Chondrocyte (in vitro differentiated cells): Measurements from ENCODE around the gene HM13. TPM values are rescaled to one million over a fixed set of nuclear protein-coding genes. Genes with fewer than 3 reads are reported as not detected.

Experiments used
- DNase-seq: peaks from one replicate; pipeline ENCODE4 v3.0.0; 2021; ENCODE audit warnings: mixed read lengths, low spot score
- H3K27ac Mint-ChIP-seq: one replicate; pipeline ENCODE4 v1.8.0; 2021; ENCODE audit warnings: mild to moderate bottlenecking, moderate library complexity, mixed read lengths; ENCODE audit not compliant: unreplicated experiment
- H3K27me3 Mint-ChIP-seq: 2 replicates; pipeline ENCODE4 v1.8.0; 2021; ENCODE audit warnings: low read depth, mixed read lengths
- H3K36me3 Mint-ChIP-seq: 2 replicates; pipeline ENCODE4 v1.8.0; 2021; ENCODE audit warnings: low read depth, mixed read lengths
- H3K4me1 Mint-ChIP-seq: 2 replicates; pipeline ENCODE4 v1.8.0; 2021; ENCODE audit warnings: low read depth, mild to moderate bottlenecking, mixed read lengths
- H3K4me3 Mint-ChIP-seq: one replicate; pipeline ENCODE4 v1.8.0; 2021; ENCODE audit warnings: mild to moderate bottlenecking, moderate library complexity, mixed read lengths; ENCODE audit not compliant: unreplicated experiment
- H3K9me3 Mint-ChIP-seq: 2 replicates; pipeline ENCODE4 v1.8.0; 2021; ENCODE audit warnings: low read depth, mixed read lengths
- total RNA-seq: library from RNA; stranded (reverse); gene quantifications from 3 replicates; pipeline ENCODE4 v1.2.1, GENCODE V29; 2021
- TF ChIP-seq, protein P1 (sequence below): fragments of 200-600 bp; sonication (generic); IDR thresholded peaks from 2 replicates; pipeline ENCODE4 v1.5.0; 2021; ENCODE audit warnings: antibody characterized with exemption, mild to moderate bottlenecking, moderate library complexity

The HM13 gene
- total RNA-seq, 1 donor from 2014 or later = 269 TPM

GRCh38 chr20:31570021-31570463 lies 55.8 kb downstream of the HM13 start:
- TF ChIP-seq, protein P1, sequence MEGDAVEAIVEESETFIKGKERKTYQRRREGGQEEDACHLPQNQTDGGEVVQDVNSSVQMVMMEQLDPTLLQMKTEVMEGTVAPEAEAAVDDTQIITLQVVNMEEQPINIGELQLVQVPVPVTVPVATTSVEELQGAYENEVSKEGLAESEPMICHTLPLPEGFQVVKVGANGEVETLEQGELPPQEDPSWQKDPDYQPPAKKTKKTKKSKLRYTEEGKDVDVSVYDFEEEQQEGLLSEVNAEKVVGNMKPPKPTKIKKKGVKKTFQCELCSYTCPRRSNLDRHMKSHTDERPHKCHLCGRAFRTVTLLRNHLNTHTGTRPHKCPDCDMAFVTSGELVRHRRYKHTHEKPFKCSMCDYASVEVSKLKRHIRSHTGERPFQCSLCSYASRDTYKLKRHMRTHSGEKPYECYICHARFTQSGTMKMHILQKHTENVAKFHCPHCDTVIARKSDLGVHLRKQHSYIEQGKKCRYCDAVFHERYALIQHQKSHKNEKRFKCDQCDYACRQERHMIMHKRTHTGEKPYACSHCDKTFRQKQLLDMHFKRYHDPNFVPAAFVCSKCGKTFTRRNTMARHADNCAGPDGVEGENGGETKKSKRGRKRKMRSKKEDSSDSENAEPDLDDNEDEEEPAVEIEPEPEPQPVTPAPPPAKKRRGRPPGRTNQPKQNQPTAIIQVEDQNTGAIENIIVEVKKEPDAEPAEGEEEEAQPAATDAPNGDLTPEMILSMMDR = no peak
- Mint-ChIP-seq H3K4me1 (peaks cover 54% of the 10 kb centered on the region), H3K27me3 (no peaks in the 10 kb centered on the region), H3K27ac (peak overlapping the region; percentile 73), H3K4me3 (no peak overlapping the region), H3K36me3 (peaks cover 4% of the 10 kb centered on the region), H3K9me3 (no peaks in the 10 kb centered on the region)
- DNase-seq = no peak

- peak overlapping the region; percentile 68 for H3K27ac Mint-ChIP-seq
- no peaks in the 10 kb centered on the region for H3K36me3 Mint-ChIP-seq
- no peaks in the 10 kb centered on the region for H3K9me3 Mint-ChIP-seq
- no peaks in the 10 kb centered on the region for H3K27me3 Mint-ChIP-seq
- H3K4me1 Mint-ChIP-seq = peaks cover 54% of the 10 kb centered on the region
- no peak for DNase-seq
- H3K4me3 Mint-ChIP-seq = no peak overlapping the region
- TF ChIP-seq, protein P1 = no peak
These were observed 56.7 kb downstream of the HM13 start for GRCh38 chr20:31570735-31571617.

DNA sequence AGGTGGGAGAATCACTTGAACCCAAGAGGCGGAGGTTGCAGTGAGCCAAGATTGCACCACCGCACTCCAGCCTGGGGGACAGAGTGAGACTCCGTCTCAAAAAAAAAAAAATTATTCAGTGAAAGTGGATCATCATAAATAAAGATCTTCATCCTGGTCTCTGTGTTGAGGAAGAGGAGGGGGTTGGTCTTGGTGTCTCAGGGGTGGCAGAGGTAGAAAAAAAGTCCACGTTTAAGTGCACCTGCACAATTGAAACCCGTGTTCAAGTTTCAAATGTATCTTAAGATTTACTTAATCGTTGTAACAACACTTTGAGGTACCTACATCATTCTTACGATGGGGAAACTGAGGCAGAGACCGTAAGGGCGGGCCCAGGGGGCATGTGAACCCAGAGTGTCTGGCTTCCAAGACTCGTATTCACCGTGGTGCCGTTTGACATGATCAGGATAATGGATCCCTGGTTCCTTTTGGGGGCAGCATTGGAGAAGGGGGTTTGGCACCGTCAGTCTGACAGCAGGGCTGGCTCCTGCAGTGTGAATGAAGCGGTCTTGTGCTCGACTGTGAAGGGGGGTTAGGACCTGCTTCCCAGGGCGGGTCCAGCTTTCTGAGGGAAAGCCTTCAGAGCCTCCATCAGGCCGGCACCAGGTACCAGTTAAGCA lies 57.9 kb downstream of the HM13 start:
- DNase-seq = no peak
- H3K9me3 Mint-ChIP-seq = no peaks in the 10 kb centered on the region
- peak overlapping the region; percentile 89 for H3K27ac Mint-ChIP-seq
- peak overlapping the region; percentile 72 for H3K4me3 Mint-ChIP-seq
- no peaks in the 10 kb centered on the region for H3K36me3 Mint-ChIP-seq
- H3K4me1 Mint-ChIP-seq = peaks cover 48% of the 10 kb centered on the region
- H3K27me3 Mint-ChIP-seq = no peaks in the 10 kb centered on the region
- TF ChIP-seq, protein P1 = no peak

DNA sequence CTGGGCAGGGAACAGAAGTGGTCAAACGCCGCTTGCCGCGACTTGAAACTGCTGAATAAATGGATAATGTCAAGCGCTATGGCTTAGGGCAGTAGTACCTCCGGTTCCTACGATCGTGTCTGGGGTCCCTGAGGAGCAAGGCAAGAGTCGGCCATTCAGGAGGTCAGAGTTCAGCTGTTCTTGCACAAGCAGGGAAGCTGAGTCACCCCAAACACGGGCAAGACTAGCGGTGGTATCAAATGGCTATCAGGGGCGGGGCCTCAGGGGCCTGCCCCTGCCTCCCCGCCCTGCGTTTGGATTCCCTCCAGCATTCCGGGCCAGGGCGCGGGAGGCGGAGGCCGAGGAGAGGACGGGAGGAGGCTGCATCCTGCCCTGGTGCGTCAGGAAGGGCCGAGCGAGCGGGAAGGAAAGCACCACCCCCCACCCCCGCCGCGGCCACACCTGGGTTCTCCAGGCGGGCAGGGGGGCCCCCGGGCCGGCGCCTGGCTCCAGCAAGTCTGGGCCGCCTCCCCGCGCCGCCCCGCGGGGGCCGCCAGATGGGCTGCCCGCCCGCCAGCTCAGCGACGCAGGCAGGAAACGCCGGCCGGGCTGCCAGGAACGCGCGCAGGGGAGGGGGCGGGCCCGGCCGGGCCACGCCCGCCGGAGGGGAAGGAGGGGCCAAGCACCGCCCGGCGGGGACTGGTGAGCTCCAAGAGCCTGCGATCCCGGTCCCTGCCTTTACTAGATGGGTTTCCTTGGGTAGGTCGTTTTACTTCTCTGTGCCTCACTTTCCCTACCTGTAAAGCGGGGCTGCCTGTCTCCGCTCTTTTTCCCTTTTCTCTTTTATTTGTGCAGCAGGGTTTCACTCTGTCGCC lies 58.7 kb downstream of the HM13 start:
- peaks cover 40% of the 10 kb centered on the region for H3K4me1 Mint-ChIP-seq
- no peaks in the 10 kb centered on the region for H3K27me3 Mint-ChIP-seq
- H3K4me3 Mint-ChIP-seq = peak overlapping the region; percentile 83
- H3K27ac Mint-ChIP-seq = peak overlapping the region; percentile 94
- H3K36me3 Mint-ChIP-seq = no peaks in the 10 kb centered on the region
- TF ChIP-seq, protein P1 = peak; percentile 20
- peaks cover under 1% of the 10 kb centered on the region for H3K9me3 Mint-ChIP-seq
- DNase-seq = peak; percentile 97
